GM06990 (cell line): ENCODE results near the gene PDS5B.
"Not testable (repeated sequence)": the region's sequence is repeated elsewhere in the genome, so short reads cannot be mapped to it uniquely, and the experiment has no call there.

ENCODE experiments used
- DNase-seq: peaks from one replicate; pipeline ENCODE4 v3.0.0-alpha.2; 2011; ENCODE audit not compliant: insufficient read length; ENCODE audit errors: extremely low read depth
- H3K27me3 ChIP-seq: replicated peaks from 2 replicates; pipeline ENCODE4 v1.6.0; 2011; ENCODE audit warnings: low read length; ENCODE audit not compliant: control insufficient read depth, insufficient read depth
- H3K36me3 ChIP-seq: 2 replicates; pipeline ENCODE4 v1.5.1; 2011; ENCODE audit warnings: low read length; ENCODE audit not compliant: control insufficient read depth, insufficient read depth
- H3K4me3 ChIP-seq: replicated peaks from 2 replicates; pipeline ENCODE4 v1.5.1; 2011; ENCODE audit warnings: low read depth, mild to moderate bottlenecking, control low read depth, low read length
- CTCF ChIP-seq: IDR thresholded peaks from 2 replicates; pipeline ENCODE4 v1.5.1; 2011; ENCODE audit warnings: low read length, control low read depth, mild to moderate bottlenecking, inconsistent platforms; ENCODE audit not compliant: insufficient read depth, poor library complexity, severe bottlenecking

PDS5B gene

GRCh38 chr13:32545083-32545482 lies 41.2 kb upstream of the PDS5B start:
- no peak for TF ChIP-seq CTCF
- H3K36me3 ChIP-seq: no peaks in the 10 kb centered on the region
- DNase-seq: no peak

GRCh38 chr13:32548837-32549236 lies 37.4 kb upstream of the PDS5B start:
- H3K27me3 ChIP-seq: no peaks in the 10 kb centered on the region
- no peaks in the 10 kb centered on the region for H3K36me3 ChIP-seq
- H3K4me3 ChIP-seq: no peak overlapping the region
- DNase-seq: no peak
- TF ChIP-seq CTCF: no peak

More at GRCh38 chr13:32545083-32545482, 41.2 kb upstream of the PDS5B start:
- no peaks in the 10 kb centered on the region for H3K27me3 ChIP-seq
- no peak overlapping the region for H3K4me3 ChIP-seq

- Histone ChIP-seq H3K4me3 (no peak overlapping the region), H3K27me3 (no peaks in the 10 kb centered on the region), H3K36me3 (no peaks in the 10 kb centered on the region)
- DNase-seq: no peak
- TF ChIP-seq CTCF: no peak
These were observed 36.5 kb upstream of the PDS5B start for GRCh38 chr13:32549788-32550187.

- no peak for TF ChIP-seq CTCF
These were observed 32.5 kb upstream of the PDS5B start for GRCh38 chr13:32553720-32554119.

GRCh38 chr13:32555613-32556012 lies 30.6 kb upstream of the PDS5B start:
- TF ChIP-seq CTCF: no peak

More at GRCh38 chr13:32553720-32554119, 32.5 kb upstream of the PDS5B start:
- H3K4me3 ChIP-seq: no peak overlapping the region
- no peaks in the 10 kb centered on the region for H3K36me3 ChIP-seq
- H3K27me3 ChIP-seq: no peaks in the 10 kb centered on the region
- no peak for DNase-seq

GRCh38 chr13:32560842-32561241 lies 25.4 kb upstream of the PDS5B start:
- H3K27me3 ChIP-seq, DNase-seq, H3K36me3 ChIP-seq, H3K4me3 ChIP-seq: not testable (repeated sequence)

More at GRCh38 chr13:32555613-32556012, 30.6 kb upstream of the PDS5B start:
- Histone ChIP-seq H3K36me3 (no peaks in the 10 kb centered on the region), H3K4me3 (no peak overlapping the region), H3K27me3 (no peaks in the 10 kb centered on the region)
- DNase-seq: no peak

GRCh38 chr13:32575687-32576086 lies 10.6 kb upstream of the PDS5B start:
- H3K4me3 ChIP-seq, H3K36me3 ChIP-seq, H3K27me3 ChIP-seq, DNase-seq: not testable (repeated sequence)
